HG02642 (cell line): ENCODE results near the gene OR52J3.
"Not testable (repeated sequence)": the region's sequence is repeated elsewhere in the genome, so short reads cannot be mapped to it uniquely, and the experiment has no call there.

ENCODE experiments used
- ATAC-seq: cut with Tn5 transposase; IDR thresholded peaks from one replicate; pipeline ENCODE4 v1.9.1; 2021; ENCODE audit warnings: mild to moderate bottlenecking; ENCODE audit not compliant: unreplicated experiment, poor library complexity

The OR52J3 gene

DNA sequence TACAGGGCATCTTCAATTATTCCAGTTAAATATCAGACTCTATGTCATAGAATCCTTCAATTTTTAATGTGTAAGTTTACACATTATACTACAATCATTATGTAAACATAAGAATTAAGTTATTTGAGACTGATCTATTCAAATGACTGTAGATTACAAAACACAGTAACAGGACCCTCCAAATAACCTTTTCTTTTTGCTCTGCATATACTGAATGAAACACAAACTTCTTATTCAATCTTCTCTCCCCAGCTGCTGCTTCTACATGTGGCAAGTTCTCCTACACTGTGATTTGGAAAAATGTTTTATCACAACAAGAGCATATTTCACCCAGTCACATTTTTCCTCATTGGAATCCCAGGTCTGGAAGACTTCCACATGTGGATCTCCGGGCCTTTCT lies at the start of gene OR52J3:
OR52J3 (plus strand) TSS at position 301 of the 400 bp plus-strand sequence; CDS start at position 301, 0 bp downstream.
- no peak for ATAC-seq

- ATAC-seq: no peak
These were observed 41.7 kb upstream of the OR52J3 start for GRCh38 chr11:5004424-5005274.

- ATAC-seq: no peak
These were observed 38.8 kb upstream of the OR52J3 start for GRCh38 chr11:5007561-5007960.

DNA sequence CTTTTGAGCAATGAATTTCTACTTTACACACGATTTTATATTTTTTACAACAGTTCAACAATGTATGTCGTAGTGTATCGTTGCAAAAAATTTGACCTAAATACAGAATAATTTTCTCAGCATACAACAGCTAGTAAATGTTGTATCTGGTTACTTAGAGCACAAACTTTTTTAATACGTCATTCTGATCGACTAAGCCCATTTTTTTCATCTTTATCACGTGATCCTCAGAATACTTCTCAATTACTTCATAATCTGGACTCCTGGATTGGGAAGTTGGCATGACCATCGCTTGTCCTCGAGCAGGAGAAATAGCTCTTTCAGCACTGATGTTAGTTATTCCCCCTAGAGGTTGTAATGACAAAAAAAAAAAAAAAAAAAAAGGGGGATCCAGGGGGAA lies 35.1 kb upstream of the OR52J3 start:
- ATAC-seq: no peak

- ATAC-seq: no peak
These were observed 33.3 kb upstream of the OR52J3 start for GRCh38 chr11:5013012-5013411.

- no peak for ATAC-seq
These were observed 24.3 kb upstream of the OR52J3 start for GRCh38 chr11:5021996-5022395.

DNA sequence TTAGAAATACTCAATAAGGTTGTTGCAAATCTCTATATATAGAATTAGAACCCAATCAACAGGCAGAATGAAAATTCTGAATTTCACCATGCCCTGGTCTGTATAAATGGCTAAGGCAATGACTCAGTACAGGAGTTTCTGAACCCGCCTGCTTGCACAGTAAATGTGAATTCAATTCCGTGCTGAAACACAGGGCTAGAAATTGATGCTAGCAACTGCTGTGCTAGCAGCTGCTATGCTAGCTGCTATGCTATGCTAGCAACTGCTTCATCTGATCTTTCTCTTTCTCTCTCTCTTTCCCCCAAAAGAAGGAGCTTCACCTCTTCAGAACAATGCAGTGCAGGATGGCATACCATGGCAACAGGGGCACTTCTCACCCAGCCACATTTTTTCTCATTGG lies 9.7 kb upstream of the OR52J3 start:
- ATAC-seq: no peak

DNA sequence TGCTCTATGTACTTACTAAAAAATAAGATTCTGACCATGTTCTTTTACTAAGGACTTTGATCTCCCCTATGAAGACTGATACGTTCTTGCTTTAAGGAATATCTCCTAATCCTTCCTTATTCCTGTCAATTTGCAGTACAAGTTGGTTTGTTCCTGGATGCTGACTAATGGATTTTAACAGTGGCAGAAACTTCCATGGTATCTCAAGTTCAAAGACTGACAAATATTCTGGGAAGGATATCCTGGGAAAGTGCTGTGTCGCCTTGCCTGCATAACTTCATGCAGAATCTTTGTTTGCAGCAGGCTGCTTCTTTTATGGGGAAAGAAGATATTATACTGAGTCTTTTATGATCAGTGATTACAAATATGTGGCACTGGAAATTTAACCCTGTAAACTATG lies 8.4 kb upstream of the OR52J3 start:
- ATAC-seq: no peak

DNA sequence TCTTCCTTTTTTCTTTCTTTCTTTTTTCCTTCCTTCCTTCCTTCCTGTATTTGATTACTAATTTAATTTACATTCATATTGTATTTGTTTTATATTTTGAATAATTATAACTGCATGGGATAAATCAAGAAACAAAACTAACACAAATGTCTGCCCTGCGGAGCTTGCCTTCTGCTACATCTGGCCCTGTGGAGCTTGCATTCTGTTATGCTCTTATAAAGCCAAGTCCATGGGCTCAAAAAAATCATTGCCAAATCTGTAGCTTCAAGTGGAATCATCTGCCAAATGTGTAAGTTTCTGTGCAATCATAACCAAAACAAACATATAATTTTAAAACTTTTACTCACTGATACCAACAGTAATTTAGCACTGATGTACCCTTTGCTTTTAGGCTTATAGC lies 8.0 kb upstream of the OR52J3 start:
- no peak for ATAC-seq

DNA sequence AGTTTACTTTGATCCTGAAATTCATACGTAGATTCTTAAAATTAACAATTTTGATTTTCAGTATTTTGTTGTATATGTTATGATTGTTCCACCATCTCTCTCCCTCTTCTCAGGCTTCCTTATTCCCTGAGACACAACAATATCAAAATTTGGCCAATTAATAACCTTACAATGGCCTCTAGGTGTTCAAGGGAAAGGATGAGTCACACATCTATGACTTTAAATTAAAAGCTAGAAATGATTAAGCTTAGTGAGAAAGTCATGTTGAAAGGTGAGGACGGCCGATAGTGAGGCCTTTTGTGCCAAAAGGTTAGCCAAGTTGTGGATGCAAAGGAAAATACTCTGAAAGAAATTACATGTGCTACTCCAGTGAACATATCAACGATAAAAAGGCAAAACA lies 5.5 kb upstream of the OR52J3 start:
- no peak for ATAC-seq

DNA sequence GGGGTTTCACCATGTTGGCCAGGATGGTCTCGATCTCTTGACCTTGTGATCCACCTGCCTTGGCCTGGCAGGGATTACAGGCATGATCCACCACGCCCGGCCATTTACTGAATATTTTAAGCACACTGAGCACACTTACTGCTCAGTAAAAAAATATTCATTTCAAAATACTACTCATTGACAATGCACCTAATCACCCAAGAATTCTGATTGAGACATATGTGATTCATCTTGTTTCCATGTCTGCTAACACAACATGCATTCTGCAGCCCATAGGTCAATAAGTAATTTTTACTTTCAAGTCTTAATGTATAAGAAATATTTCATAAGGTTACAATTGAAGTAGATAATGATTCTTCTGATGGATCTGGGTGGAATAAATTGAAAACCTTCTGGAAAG lies 4.2 kb upstream of the OR52J3 start:
- ATAC-seq: no peak

- no peak for ATAC-seq
These were observed 2.9 kb upstream of the OR52J3 start for GRCh38 chr11:5043380-5043779.

DNA sequence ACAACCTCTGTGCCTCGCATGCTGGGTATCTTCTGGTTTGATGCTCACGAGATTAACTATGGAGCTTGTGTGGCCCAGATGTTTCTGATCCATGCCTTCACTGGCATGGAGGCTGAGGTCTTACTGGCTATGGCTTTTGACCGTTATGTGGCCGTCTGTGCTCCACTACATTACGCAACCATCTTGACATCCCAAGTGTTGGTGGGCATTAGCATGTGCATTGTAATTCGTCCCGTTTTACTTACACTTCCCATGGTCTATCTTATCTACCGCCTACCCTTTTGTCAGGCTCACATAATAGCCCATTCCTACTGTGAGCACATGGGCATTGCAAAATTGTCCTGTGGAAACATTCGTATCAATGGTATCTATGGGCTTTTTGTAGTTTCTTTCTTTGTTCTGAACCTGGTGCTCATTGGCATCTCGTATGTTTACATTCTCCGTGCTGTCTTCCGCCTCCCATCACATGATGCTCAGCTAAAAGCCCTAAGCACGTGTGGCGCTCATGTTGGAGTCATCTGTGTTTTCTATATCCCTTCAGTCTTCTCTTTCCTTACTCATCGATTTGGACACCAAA lies 516 bp downstream of the OR52J3 start:
- ATAC-seq: no peak

DNA sequence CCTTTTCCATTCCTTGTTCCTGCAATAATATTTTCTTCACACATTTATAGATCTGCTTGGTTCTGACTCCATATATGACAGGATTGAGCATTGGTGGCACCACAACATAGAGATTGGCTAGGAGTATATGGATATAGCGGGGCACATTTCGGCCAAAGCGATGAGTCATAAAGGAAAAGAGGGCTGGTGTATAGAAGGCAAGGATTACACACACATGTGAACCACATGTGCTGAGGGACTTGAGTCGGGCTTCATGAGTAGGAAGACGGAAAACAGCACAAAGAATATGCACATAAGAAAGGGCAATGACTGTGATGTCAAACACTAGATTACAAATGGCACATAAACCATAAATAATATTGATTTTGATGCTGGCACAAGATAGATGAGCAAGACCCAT lies 12.4 kb downstream of the OR52J3 start:
- not testable (repeated sequence) for ATAC-seq

DNA sequence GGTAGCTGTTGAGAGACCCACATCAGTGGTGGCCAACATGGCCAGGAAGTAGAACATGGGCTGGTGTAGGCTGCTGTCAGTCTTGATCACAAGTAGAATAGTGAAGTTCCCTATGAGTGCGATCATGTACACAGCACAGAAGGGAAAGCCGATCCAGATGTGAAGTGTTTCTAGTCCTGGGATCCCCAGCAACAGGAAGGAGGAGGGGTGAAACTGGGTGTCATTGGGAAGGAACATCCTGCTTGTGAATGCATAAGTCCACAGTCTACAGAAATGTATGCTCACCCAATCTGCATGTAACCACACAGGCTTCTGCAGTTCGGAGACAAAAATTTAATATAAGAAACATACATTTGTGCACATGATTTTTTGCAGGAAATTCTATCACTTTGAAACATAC lies 13.1 kb downstream of the OR52J3 start, which contains the start of gene OR52E2:
OR52E2 (minus strand) TSS at position 237 of the 400 bp plus-strand sequence; CDS start at position 237, 0 bp downstream.
- ATAC-seq: no peak

DNA sequence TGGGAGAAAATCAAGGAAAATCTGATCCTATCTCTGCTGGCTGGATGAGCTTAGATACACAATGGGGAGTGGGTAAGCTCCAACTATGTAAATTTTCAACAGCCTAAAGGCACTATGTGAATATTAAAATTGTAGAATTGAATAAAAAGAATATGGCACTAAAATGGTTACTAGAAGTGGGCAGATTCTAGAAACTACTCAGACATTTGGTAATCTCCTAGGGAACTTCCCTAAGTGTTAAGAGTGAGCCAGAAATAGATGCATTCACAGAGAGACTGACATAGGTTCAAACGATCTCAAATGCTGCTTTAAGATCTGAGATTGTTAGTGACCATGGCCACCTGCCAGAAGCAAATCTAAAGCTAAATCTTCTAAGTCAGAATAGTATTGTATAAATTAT lies 18.7 kb downstream of the OR52J3 start:
- ATAC-seq: no peak

GRCh38 chr11:5069272-5069671 lies 22.9 kb downstream of the OR52J3 start, which contains the start of gene OR52E1:
Gene OR52E1, plus strand, starts transcription at chr11:5069572.
- ATAC-seq: no peak

DNA sequence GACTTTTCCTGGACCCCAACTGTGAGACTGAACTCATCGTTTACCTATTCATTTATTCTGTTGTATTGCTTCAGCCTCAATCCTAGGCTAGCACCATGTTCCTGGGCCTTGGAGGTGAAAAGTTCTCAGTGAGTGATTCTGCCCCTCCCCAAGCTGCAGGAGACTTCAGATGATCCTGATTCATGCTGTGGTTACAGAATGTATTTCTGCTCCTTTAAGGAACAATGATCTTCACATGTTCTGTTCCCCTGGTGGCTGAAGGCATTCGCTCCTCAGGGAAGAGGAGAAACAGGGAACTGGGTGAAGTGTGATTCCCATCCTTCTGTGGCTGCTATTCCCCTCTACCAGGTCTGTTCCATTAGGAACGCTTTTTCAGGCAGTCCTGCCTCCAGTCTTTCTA lies 25.5 kb downstream of the OR52J3 start:
- ATAC-seq: no peak

GRCh38 chr11:5081405-5081804 lies 35.1 kb downstream of the OR52J3 start:
- no peak for ATAC-seq

- ATAC-seq: no peak
These were observed 37.3 kb downstream of the OR52J3 start for GRCh38 chr11:5083602-5084001.

DNA sequence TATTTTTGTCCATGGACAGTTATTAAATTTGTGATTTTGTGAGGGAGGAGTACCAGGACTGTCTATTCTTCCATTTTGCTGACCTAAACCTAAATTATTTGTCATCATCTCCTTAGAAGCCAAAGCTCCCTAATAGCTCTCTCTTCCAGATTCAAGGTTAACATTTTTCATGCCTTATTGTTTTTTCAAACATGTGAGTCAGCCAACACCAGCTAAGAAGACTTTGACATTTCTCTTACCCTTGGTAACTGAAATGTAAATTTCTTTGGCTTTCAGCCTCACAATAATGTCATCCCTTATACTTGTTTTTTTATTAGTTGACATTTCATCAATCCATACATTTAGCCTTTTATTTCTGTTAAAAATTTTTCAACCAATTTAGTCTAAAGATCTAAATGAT lies 42.2 kb downstream of the OR52J3 start:
- no peak for ATAC-seq

DNA sequence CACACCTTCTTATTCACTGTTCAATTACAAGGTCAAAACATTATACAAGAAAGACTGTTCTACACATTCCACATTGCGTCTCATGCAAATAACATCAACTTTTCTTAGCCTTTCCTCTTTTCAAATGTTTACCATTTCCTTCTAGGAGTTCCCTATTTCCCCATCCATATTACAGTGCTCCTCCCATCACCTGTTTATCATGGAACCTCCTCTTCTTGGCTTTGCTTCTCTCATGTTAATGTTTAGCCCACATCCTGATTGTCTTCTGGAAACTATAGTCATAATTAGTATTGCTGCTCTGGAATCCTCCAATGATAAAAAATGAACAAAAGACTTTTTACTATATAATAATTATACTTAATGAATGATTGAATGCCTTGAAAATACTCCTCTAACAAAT lies 44.3 kb downstream of the OR52J3 start:
- ATAC-seq: no peak
